GM19035 (cell line): Measurements from ENCODE around the gene RBM3.

ENCODE experiments used
- ATAC-seq: cut with Tn5 transposase; IDR thresholded peaks from one replicate; pipeline ENCODE4 v1.9.1; 2021; ENCODE audit not compliant: unreplicated experiment

RBM3 gene

DNA sequence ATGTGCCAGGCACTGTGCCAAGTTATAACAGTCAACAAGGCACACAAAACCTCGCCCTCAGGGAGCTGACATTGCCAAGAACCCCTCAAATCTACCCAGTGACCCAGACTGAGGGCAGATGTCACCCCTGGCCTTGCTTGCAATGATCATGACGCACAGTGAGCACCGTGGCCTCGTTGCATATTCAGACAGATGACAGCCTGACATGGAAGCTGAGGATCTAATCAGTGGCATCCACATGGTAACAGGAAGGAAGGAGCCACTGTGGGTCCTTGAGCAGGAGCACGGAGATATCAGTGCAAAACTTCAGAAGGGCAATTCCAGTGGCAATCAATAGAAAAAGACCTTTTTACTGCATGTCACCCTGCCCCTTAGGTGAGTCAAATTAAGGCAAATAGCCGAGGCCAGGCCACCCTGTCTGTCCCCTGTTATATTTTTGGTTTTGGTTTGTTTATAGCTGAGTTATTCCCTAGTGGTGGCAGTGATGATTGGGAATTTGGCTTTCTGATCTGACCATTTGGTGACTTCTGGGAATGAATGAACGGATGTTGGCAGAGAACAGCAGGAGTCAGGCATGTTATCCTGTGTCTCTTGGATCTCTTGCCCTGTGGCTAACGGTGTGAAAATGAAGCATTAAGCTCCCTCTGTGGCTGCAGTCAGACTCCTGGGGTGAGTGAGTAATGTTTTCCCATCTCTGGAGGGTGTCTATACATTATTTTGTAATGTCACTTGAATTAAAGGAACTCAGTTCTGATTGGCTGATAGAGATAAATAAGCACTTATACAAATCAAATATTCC, 43.5 kb downstream of the RBM3 start:
- no peak for ATAC-seq

DNA sequence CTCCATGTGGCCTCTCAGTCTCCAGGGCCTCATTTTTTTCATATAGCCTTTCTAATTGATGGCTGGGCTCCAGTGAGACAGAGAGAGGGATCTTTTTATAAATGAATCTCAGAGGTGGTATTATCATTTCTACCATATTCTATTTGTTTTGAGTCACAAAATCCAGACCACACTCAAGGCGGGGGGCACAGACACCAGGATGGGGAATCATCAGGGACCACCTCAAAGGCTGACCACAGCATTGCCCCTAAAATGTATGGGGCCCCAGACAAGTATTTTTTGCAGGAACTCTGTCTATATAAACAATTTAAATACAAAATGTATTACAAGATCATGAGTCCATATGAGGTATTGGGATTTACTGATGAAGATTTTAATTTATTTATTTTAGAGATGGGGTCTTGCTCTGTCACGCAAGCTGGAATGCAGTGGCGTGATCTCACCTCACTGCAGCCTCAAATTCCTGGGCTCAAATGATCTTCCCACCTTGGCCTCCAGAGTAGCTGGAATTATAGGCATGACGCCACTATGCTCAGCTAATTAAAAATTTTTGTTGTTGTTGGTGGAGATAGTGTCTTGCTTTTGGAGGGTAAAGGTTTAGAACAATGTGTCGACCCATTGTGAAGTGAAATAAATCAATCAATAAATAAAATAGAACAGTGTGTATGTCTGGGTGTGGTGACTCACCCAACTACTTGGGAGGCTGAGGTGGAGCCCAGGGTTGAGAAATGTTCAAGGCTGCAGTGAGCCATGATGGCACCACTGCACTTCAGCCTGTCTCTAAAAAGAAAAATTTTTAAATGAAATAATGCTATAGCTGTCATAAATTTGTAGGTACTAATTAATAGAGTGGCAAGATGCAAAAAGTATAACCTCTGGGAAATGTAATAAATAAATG, 52.4 kb downstream of the RBM3 start:
- ATAC-seq: no peak
